ENCODE data around the gene HSD17B7. TPM values are rescaled to one million over a fixed set of nuclear protein-coding genes. Genes with fewer than 3 reads are reported as not detected.
A peak's percentile ranks its signal among the peaks of the same experiment; 100 is the strongest.

The HSD17B7 gene
- total RNA-seq, 1 experiment from 2014 or later = 25.0 TPM

- H3K27me3 Mint-ChIP-seq (ENCODE audit: low read depth) = peaks cover 4% of the 10 kb centered on the region
- no peak overlapping the region for H3K4me3 Mint-ChIP-seq
- no peak overlapping the region for H3K27ac Mint-ChIP-seq
- no peaks in the 10 kb centered on the region for H3K36me3 Mint-ChIP-seq
- H3K9me3 Mint-ChIP-seq = no peaks in the 10 kb centered on the region
- no peak for ATAC-seq
- H3K4me1 Mint-ChIP-seq = peaks cover 8% of the 10 kb centered on the region
- POLR2A ChIA-PET = no interaction called here
- TF ChIP-seq RELA (CRISPR knock-in tag; IDR thresholded peaks at IDR 0.05; ENCODE audit: borderline replicate concordance) = no peak
- no peak for TF ChIP-seq RORB (CRISPR knock-in tag; IDR thresholded peaks at IDR 0.05)
- TF ChIP-seq, protein P1, sequence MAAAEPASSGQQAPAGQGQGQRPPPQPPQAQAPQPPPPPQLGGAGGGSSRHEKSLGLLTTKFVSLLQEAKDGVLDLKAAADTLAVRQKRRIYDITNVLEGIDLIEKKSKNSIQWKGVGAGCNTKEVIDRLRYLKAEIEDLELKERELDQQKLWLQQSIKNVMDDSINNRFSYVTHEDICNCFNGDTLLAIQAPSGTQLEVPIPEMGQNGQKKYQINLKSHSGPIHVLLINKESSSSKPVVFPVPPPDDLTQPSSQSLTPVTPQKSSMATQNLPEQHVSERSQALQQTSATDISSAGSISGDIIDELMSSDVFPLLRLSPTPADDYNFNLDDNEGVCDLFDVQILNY (CRISPR knock-in tag; IDR thresholded peaks at IDR 0.05) = no peak
- TF ChIP-seq SMAD3 (CRISPR knock-in tag; IDR thresholded peaks at IDR 0.05; ENCODE audit: borderline replicate concordance) = no peak
- no peak for TF ChIP-seq CREM (CRISPR knock-in tag; IDR thresholded peaks at IDR 0.05)
- no peak for TF ChIP-seq TCF7 (CRISPR knock-in tag; IDR thresholded peaks at IDR 0.05; ENCODE audit: low read depth)
- TF ChIP-seq, protein P2, sequence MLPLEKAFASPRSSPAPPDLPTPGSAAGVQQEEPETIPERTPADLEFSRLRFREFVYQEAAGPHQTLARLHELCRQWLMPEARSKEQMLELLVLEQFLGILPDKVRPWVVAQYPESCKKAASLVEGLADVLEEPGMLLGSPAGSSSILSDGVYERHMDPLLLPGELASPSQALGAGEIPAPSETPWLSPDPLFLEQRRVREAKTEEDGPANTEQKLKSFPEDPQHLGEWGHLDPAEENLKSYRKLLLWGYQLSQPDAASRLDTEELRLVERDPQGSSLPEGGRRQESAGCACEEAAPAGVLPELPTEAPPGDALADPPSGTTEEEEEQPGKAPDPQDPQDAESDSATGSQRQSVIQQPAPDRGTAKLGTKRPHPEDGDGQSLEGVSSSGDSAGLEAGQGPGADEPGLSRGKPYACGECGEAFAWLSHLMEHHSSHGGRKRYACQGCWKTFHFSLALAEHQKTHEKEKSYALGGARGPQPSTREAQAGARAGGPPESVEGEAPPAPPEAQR (CRISPR knock-in tag; IDR thresholded peaks at IDR 0.05) = no peak
- TF ChIP-seq E2F1 (CRISPR knock-in tag; IDR thresholded peaks at IDR 0.05) = no peak
- TF ChIP-seq TP53 (CRISPR knock-in tag; IDR thresholded peaks at IDR 0.05) = no peak
- DNase-seq (ENCODE audit: low spot score) = no peak
- CTCF ChIA-PET = no interaction called here
Measured at GRCh38 chr1:162829268-162829667, 38.8 kb downstream of the HSD17B7 start.

GRCh38 chr1:162832470-162832869 lies 42.0 kb downstream of the HSD17B7 start:
- H3K9me3 Mint-ChIP-seq = no peaks in the 10 kb centered on the region
- no peaks in the 10 kb centered on the region for H3K36me3 Mint-ChIP-seq
- H3K4me3 Mint-ChIP-seq = no peak overlapping the region
- ChIA-PET CTCF (interaction anchor here (0.8 to 2.3 kb wide), 2 partner anchors 10 to 22 kb away, joined by 3 to 6 read pairs; no protein-coding TSS in a partner anchor), POLR2A (no interaction called here)
- TF ChIP-seq MYBL2 (CRISPR knock-in tag; IDR thresholded peaks at IDR 0.05) = no peak
- TF ChIP-seq TEAD1 (CRISPR knock-in tag; IDR thresholded peaks at IDR 0.05) = no peak
- H3K27me3 Mint-ChIP-seq (ENCODE audit: low read depth) = no peaks in the 10 kb centered on the region
- DNase-seq (ENCODE audit: low spot score) = no peak
- ATAC-seq = peak; percentile 41
- H3K27ac Mint-ChIP-seq = no peak overlapping the region
- peaks cover 11% of the 10 kb centered on the region for H3K4me1 Mint-ChIP-seq

DNA sequence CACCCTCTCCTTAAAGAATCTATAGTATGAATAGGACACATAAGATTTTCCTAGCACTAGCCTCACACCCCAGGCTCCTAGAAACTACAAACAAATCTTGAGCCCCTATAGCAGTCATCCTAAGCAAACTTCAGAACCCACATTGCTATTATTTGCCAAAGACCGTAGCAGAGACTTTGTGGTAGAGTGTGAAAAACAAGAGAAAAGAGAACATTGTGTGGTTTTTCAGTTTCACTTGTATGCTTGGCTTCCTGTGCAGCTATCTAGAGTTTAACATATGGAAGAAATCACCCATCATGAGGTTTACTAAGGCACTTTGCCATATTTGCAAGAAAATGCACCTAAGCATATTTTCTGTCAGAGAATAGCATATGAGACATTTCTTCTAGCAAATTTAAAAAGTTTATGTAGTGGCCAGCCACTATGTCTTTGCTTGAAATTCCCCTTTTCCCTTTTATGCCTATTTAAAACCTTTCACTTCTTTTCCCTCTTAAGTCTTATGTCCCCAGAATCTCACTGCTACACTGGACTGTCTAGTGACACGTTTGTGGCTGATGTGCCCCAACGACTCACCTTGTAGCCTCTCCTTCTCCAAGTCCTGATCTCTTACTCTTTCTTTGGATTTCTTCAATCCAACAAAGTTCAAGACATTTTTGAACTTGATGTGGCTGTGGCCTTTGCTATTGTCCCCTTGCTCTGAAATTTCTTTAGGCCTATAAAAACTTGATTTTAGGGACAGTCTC lies 44.8 kb downstream of the HSD17B7 start:
- no peak for TF ChIP-seq ETV6 (CRISPR knock-in tag; IDR thresholded peaks at IDR 0.05)
- POLR2A ChIA-PET = no interaction called here
- CTCF ChIA-PET = no interaction called here
- no peaks in the 10 kb centered on the region for H3K27me3 Mint-ChIP-seq (ENCODE audit: low read depth)
- DNase-seq (ENCODE audit: low spot score) (no peak), ATAC-seq (no peak)
- no peak overlapping the region for H3K27ac Mint-ChIP-seq
- H3K4me1 Mint-ChIP-seq = peaks cover 11% of the 10 kb centered on the region
- no peak overlapping the region for H3K4me3 Mint-ChIP-seq
- peaks cover 15% of the 10 kb centered on the region for H3K36me3 Mint-ChIP-seq
- H3K9me3 Mint-ChIP-seq = peaks cover 18% of the 10 kb centered on the region

DNA sequence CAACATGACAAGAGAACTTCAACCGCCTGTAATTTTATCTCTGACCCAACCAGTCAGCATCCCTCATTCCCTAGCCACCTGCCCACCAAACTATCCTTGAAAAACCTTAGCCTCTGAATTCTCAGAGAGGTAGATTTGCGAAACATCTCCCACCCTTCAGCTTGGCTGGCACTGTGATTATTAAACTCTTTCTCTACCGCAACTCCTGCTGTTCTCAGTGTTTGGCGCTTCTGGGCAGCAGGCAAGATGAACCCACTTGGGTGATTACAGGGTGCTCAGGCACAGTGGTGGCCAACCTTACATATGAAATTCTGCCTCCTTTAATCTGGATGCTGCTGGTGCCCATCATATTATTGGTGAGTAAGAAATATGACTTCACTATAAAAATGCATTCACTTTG lies 48.4 kb downstream of the HSD17B7 start:
- ATAC-seq (no peak), DNase-seq (ENCODE audit: low spot score) (no peak)
- Mint-ChIP-seq H3K27ac (no peak overlapping the region), H3K36me3 (peaks cover 15% of the 10 kb centered on the region), H3K9me3 (peaks cover 22% of the 10 kb centered on the region), H3K27me3 (ENCODE audit: low read depth) (no peaks in the 10 kb centered on the region), H3K4me3 (no peak overlapping the region), H3K4me1 (0 out of 2 replicates have a peak, but pooled peaks cover 3% of the 10 kb centered on the region)
- CTCF ChIA-PET = no interaction called here
- no peak for TF ChIP-seq NR3C1 (CRISPR knock-in tag; conservative IDR thresholded peaks at IDR 0.05; ENCODE audit: low read depth)
- TF ChIP-seq OVOL2 (CRISPR knock-in tag; IDR thresholded peaks at IDR 0.05; ENCODE audit: borderline replicate concordance) = no peak
- POLR2A ChIA-PET = no interaction called here

Measured in WTC11 (cell line).